NCI-H1417 treated with DMSO at 0.1 percent for 48 hours (cell line): ENCODE measurements around the gene HIVEP3.

ENCODE experiments used
- DNase-seq: peaks from one replicate; lab custom pipeline; 2025; lab: John Stamatoyannopoulos, UW

HIVEP3 gene

DNA sequence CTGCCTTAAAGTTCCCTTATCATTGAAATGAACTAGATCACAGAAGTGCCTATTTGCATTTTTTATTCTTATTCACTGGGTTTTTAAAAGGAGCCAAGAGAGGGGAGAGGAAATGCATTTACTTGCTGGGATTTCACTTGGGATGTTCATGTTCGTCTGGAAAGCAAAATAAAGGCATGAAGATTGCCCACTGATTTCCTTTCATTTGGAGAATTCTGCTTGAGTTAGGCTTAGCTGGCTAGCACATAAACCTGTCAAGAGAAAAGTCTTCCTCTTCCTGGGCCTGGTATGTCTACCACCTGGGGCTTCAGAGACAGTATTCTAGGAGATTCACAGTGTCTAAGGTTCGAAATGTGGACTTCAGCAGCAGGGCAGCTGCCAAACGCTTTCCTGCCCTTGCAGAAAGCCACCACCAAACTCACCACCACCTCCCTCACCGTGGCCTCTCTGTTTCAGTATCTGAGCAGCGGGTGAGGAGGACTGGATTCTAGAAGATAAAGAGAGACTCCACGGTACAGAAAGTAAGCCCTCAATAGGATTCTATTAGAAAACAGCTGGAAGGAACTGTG lies 44.5 kb downstream of the HIVEP3 start:
- DNase-seq: no peak

- no peak for DNase-seq
Observed at GRCh38 chr1:41872074-41872473, 46.6 kb downstream of the HIVEP3 start.

DNA sequence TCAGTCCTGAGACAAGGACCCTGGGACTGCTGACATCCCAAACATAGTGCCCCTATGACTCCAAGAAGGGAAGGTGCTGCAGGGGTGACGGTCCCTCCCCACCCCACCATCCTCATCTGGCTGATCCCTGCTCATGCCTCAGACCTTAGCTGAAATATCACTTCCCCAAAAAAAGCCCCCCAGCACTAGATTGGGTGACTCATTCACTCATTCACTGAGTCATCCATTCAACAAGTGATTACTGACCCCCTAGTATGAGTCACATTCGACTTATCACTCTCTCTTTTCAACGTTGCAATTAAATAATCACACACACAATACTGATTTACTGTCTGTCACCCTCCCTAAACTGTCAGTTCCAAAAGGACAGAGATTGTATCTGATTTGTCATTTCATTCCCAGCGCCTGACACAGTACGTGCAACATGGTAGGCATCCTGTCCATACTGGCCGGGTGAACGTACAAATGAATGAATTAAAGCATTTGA lies 48.6 kb downstream of the HIVEP3 start:
- no peak for DNase-seq

DNA sequence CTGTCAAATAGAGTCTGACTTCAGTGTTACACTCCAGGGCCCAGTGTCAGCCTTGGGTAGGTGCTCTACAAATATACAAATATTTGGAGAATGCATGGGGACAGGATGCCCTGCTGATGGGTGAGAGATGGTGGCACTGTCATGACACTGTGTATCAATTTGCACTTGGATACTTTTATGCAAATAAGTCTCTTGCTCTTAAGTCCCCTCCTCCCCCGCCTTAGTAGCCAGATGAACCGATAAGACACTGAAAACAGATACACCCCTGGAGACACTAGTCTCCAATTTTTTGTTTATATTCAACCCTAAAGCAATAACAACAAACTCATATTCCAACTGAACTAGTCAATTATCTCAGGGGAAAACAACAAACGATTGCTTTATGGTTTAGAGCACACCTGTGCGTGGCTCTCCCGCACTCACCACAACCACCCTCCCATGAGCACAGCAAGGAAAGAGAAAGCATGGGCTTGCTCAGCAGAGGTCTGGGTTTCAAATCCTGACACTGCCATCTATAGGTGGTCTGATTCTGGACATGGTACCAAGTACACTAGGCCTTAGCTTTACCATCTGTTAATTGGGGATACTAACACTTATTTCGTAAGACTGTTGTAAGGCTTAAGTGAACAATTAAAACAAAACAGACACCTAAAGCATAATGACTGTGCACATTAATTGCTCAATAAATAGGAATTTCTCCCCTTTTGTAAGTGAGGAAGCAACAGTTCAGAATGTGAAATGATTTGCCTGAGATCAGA lies 50.3 kb downstream of the HIVEP3 start:
- DNase-seq: no peak

GRCh38 chr1:41866285-41866684 lies 52.4 kb downstream of the HIVEP3 start:
- DNase-seq: no peak

- DNase-seq: no peak
Observed at GRCh38 chr1:41864471-41865040, 54.2 kb downstream of the HIVEP3 start.

DNA sequence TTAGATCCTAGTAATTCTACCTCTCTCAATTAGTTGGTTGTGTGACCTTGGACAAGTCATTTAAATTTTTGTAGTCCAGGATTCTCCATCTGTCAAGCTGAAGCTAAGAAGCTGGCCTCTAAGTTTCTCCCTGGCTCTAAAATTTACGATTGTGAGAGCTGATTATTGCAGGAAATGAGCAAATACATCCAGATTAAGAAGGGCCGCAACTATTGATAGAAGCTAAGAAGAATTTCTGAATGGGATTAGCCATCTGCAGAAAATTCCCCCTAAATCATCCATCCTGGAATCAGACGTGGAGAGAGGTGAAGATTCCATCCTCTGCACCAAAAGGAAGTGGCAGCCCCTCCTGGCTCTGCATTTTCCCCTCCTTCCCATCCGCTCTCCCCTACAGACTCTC lies 55.0 kb downstream of the HIVEP3 start:
- DNase-seq: no peak

DNA sequence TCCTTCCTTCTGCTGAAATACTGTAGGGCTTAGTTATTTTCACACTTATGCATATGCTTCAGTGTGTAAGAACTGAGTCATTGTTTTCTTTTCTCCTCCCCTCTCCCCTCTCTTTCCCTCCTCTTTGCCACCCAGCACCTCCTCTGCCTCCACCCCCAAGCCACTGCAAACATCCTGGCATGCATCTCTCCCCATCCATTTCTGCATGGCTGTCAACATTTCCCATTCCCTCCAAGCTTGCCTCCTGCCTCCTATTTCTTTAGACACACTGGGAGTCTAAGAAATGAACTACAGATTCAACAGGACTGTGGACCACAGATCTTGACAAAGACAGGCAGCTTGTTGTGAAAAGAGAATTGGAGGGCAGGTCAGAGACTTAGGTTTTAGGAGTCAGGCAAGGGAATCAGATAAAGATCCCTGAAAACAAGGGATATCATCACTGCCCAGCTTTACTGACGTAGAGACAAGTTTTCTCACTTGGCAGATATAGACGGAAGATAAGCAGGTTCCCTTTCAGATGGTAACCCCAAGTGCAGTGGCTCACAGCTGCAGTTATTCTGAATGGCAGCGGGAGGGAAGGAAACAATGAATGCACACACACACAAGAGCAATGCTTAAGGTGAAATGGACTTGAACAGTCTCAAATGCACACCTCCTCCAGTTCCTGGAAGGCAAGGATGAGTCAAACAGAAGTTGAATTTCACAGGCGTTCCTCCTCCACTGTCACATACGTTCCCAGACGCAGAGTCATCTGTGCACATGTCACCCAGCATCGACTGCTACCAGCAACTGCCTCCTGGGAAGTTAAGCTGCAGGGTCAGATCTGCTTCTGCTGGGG lies 56.1 kb downstream of the HIVEP3 start:
- DNase-seq: no peak

GRCh38 chr1:41861535-41862383 lies 57.0 kb downstream of the HIVEP3 start:
- DNase-seq: no peak

DNA sequence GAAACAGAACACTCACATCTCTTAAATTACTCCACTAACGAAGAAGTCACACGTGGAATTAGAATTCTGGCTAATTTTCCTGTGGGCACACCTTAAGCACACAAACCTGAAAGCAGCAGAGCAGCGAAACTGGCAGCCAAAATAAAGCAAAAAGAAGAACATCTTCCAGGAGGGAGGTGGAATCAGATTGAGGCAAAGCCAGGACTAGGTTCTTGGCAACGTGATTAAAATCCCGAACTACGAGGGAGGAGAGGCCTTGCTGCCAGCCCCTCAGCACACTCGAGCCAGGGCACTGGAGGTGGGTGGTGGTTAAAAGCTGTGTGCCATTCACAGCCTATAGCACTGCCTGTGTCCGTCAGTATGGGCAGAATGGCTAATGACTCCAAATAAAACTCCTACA lies 58.0 kb downstream of the HIVEP3 start:
- DNase-seq: no peak

DNA sequence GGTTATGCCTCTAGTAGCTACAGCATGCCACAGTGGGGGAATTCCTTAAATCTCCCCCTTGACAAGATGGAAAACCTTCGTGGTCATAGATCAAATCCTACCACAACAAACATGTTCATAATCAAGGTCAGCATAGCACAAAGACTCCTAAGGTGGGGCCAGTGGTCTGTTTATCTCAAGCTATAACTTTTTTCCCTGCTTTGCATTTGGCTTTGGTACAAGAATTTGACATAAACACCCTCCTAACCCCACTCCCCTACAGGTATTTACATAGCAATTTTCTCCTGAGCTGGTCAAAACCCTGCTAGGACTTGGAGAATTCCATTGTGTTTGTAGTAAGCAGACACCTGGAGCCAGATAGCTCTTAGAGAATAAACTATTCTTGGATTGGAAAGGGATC lies 58.5 kb downstream of the HIVEP3 start:
- no peak for DNase-seq

DNA sequence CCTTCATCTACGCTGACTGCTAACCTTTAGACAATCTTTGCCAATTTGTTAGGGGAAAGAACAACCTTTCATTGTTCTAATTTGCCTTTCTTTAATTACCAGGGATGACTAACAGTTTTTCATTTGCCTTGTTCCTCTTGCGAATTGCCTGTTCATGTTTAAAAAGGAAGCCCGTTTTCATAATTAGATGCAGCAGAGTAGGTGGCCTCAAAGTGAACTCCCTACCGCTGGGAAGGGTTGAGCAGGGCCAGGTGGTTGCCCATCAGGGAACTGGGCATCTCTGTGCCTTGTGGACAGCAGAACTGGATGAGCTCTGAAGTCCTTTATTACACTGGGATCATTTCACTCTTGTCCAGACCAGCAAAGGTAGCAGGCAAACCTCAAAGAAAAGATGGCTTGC lies 59.0 kb downstream of the HIVEP3 start:
- no peak for DNase-seq

DNA sequence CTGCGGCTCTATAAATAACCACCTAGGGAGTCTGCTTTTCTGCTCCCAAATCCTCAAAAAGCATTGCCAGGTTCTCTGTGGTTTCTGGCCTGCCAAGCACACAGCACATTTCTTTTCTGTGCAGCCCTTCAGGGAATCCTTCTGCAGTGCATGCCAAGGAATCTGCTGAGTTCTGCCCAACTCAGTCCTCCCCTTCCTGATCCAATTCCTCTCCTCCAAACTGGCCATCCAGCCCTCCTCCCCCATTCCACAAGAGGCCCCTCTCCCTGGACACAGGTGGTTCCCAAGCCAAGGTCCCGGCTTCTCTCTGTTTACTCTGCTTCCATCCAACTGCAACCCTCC lies 61.8 kb downstream of the HIVEP3 start:
- DNase-seq: no peak

GRCh38 chr1:41856151-41856943 lies 62.4 kb downstream of the HIVEP3 start:
- DNase-seq: no peak

- DNase-seq: no peak
Observed at GRCh38 chr1:41855713-41856112, 63.0 kb downstream of the HIVEP3 start.

- no peak for DNase-seq
Observed at GRCh38 chr1:41853907-41854306, 64.8 kb downstream of the HIVEP3 start.

DNA sequence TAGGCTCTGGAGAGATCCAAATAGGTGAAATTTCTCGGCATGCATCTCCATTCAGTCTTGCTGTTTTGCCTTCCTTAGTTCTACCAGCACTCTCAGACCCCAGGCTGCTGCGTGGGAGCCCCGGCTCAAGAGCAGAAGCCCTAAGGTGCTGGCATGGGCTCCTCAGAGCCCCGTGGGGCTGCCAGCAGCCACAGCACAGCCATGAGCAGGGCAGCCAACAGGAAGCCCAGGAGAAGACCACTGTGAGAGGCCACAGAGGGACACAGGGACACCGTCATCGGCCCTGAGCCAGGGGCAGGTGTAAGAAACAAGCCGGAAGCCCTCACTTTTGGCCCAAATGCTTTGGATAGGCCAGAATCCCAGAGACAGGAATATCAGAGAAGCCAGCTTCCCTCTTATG lies 66.6 kb downstream of the HIVEP3 start:
- no peak for DNase-seq

GRCh38 chr1:41851589-41851988 lies 67.1 kb downstream of the HIVEP3 start:
- DNase-seq: no peak

DNA sequence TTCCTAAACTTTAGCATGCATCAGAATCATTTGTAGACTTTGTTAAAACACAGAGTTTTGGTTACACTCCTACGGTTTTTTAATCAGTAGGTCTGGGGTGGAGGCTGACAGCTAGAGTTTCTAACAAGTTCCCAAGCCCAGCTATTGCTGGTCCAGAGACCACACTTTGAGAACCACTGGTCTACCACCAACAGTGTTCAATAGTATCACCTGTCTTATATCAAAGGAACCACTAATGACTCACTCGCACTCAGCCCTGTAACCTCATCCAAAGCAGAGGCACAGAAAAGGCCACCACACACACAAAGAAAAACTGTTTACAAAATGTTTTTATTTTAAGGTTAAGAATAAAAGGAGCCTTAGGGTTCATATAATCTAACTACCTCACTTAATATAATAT lies 68.7 kb downstream of the HIVEP3 start:
- no peak for DNase-seq

DNA sequence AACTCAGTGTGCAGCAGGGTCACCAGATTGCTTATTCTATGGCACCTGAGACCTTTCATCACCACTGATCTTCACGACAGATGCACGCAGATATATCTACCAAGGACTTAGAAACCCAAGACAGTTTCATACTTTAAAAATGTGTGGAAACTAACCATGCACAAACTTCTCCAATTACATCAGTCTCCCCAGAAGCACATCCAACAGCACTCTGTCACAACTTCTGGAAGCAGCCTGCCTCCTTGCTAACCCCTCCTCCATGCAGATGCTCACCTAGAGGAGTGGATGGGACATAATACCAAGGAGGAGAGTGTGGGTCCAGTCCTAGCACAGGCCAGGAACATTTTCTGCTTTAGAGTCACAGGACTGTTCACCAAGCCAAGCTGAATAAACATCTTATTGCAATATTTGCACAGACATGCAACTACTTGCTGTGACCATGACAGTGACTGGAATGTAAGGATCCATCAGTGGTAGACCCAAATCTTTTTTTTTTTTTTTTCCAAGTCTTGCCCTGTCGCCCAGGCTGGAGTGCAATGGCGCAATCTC lies 69.4 kb downstream of the HIVEP3 start:
- DNase-seq: no peak
